ENCODE data around the gene LY86.

GRCh38 chr6:6678811-6679210 lies 90.3 kb downstream of the LY86 start:
- TF ChIP-seq, protein P1, sequence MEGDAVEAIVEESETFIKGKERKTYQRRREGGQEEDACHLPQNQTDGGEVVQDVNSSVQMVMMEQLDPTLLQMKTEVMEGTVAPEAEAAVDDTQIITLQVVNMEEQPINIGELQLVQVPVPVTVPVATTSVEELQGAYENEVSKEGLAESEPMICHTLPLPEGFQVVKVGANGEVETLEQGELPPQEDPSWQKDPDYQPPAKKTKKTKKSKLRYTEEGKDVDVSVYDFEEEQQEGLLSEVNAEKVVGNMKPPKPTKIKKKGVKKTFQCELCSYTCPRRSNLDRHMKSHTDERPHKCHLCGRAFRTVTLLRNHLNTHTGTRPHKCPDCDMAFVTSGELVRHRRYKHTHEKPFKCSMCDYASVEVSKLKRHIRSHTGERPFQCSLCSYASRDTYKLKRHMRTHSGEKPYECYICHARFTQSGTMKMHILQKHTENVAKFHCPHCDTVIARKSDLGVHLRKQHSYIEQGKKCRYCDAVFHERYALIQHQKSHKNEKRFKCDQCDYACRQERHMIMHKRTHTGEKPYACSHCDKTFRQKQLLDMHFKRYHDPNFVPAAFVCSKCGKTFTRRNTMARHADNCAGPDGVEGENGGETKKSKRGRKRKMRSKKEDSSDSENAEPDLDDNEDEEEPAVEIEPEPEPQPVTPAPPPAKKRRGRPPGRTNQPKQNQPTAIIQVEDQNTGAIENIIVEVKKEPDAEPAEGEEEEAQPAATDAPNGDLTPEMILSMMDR (IDR thresholded peaks at IDR 0.05), result no peak
- TF ChIP-seq POLR2A (IDR thresholded peaks at IDR 0.05), result no peak

Data from uterus (tissue), 2 donors.